ENCODE results near the gene EMP2.

GRCh38 chr16:10497132-10498101 lies 83.0 kb downstream of the EMP2 start:
- TF ChIP-seq CTCF (IDR thresholded peaks at IDR 0.05): no peak
- no peak for TF ChIP-seq POLR2A (IDR thresholded peaks at IDR 0.05)
